Kidney capillary endothelial cell (primary cell): ENCODE measurements around the gene HMCN2.
A peak's percentile ranks its signal among the peaks of the same experiment; 100 is the strongest.

Experiments used
- DNase-seq: peaks from one replicate; pipeline ENCODE4 v3.0.0-alpha.2; 2018; ENCODE audit warnings: low spot score

Gene HMCN2

GRCh38 chr9:130308081-130308571, 42.6 kb downstream of the HMCN2 start:
- no peak for DNase-seq

GRCh38 chr9:130309689-130310455, 44.3 kb downstream of the HMCN2 start:
- DNase-seq: no peak

DNA sequence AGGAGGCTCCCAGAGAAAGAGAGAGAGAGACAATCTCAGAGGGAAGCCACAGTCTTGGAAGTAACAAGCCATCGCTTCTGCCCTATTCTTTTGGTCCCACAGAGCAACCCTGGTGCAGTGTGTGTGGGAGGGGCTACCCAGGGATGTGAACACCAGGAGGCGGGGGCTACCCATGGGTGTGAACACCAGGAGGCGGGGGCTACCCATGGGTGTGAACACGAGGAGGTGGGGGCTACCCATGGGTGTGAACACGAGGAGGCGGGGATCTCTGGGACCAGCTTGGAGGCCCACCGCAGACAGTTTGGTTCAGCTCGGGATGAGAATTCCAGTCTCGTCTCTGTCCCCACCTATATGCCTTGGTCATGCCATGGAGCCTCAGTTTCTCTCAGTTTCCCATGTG, 44.9 kb downstream of the HMCN2 start:
- no peak for DNase-seq

DNA sequence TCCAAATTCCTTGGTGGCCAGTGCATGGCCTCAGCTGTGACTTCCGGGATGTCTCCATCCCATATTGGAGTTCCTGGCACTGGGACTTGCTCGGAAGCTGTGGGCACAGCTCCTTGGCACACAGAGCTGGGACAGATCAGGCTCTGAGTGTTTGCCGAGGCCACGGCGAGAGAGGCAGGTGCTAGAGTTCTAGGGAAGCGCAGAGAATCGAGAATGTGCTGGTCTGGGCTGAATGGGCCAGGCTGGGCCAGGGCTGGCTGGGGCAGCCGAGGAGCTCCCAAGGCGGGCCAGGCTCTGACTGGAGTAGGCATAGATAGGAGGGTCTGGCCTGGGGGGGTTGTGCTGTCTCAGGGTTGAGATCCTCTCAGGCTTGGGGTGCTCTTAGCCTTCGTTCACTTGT, 45.4 kb downstream of the HMCN2 start:
- no peak for DNase-seq

DNA sequence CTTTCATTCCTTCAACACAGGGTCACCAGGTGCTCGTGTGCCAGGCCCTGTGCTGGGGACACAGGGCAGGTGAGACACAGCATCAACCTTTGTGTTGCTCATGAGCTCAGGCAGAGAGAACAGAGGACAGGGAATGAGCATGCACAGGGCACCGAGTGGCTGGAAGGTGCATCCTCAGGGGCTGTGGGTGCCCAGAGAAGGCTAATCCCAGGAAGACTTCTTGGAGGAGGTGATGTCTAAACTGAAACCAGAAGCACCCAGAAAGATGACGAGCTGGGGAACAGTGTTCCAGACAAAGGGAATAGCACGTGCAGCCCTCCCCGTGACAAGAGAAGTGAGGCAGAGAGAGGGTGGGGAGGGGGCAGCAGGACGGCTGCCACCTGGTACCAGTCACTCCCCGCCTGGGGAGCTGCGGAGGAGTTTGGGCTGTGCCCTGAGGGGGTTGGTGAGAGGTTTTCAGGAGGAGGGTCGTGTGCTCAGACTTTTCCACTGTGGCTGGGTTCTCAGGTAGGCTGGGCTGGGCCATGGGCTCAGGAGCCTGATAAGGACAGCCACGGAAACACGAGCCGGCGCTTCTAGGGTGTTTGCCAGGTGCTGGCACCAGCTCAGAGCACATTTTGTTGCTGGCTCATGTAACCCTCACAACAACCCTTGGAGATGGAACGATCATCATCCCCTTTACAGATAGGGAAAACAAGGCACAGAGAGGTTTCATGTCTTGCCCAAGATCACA, 46.0 kb downstream of the HMCN2 start:
- DNase-seq: no peak

DNA sequence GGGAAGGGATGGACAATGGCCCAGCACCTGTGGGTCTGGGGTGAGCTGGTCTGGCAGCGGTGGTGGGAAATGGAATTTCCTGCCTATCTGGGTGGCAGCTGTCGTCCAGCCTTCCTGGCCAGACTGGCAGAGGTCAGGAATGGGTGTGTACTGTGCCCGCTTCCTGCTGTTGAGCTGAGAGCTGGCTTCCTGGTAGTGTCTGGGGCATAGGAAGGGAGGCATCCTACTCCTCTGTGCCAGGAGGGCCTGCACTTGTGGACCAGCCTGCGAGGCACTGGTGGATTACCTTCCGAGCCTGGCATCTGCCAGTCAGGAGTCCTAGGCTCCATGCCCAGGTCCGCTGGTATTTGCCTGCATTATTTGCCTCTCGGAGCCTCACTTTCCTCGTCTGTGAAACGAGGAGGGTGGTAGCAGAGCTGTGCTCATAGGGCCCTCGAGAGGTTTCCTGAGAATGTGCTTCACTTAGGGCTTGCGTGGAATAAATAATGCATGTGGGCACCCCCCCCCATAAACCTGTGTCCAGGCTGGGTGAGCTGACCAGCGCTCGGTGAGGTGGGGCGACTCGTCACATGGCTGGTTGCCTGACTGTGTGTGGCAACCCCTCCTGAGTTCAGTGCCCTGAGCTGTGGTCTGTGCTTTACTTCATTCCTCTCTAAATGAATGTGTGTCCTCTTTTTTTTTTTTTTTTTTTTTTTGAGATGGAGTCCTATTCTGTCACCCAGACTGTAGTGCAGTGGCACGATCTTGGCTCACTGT, 47.7 kb downstream of the HMCN2 start:
- peak; percentile 28 for DNase-seq

- DNase-seq: no peak
These were observed 50.1 kb downstream of the HMCN2 start for GRCh38 chr9:130315446-130316226.

- no peak for DNase-seq
These were observed 50.9 kb downstream of the HMCN2 start for GRCh38 chr9:130316430-130316829.

GRCh38 chr9:130319300-130319699, 53.7 kb downstream of the HMCN2 start:
- no peak for DNase-seq

GRCh38 chr9:130319944-130320712, 54.6 kb downstream of the HMCN2 start:
- no peak for DNase-seq

DNA sequence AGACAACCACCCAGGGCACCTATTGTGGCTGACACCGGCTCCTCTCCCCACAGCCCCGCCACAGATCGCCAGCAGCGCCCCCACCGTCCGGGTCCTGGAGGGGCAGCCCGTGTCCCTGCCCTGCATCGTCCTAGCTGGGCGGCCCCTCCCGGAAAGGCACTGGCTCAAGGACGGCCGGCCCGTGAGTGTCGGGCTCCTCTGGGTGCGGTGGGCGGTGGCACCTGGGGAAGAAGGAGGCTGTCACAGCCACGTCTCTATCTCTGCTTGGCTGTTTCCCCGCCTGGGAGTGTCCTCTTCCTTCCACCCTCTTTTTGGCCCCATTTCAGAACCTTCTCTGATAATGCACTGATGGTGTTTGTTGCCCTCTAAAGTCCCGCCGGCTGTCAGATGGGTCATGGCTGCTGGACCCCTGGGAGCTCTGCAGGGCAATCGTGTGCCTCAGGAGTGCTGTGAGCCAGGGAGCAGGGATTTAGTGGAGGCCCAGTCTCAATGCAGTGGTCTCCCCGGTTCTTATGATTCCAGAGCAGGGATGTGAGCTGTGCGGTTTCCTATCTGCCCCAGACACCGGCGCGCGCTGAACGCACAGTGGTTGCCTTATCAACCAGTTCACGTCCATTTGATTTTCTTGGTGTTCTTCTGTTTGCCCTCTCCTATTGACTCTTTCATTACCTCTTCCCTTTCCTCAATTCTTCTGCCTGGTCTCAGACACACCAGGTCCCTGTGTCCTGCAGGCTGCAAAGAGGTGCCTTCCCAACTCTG, 55.3 kb downstream of the HMCN2 start:
- no peak for DNase-seq

DNA sequence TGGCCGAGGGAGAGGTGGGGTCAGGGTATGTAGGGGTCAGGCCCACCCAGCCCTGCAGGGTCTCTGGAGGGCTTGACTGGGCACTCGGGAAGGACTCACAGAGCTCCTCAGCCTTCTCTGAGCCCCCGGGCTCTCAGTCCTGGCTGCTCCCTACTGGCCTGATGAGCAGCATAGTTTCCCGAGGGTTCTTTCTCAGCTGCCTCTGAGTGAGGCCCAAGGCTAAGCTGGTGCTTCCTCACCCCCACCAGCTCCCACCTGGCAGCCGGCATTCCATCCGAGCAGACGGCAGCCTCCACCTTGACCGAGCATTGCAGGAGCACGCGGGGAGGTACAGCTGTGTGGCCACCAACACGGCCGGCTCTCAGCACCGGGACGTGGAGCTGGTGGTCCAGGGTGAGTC, 56.0 kb downstream of the HMCN2 start:
- no peak for DNase-seq

DNA sequence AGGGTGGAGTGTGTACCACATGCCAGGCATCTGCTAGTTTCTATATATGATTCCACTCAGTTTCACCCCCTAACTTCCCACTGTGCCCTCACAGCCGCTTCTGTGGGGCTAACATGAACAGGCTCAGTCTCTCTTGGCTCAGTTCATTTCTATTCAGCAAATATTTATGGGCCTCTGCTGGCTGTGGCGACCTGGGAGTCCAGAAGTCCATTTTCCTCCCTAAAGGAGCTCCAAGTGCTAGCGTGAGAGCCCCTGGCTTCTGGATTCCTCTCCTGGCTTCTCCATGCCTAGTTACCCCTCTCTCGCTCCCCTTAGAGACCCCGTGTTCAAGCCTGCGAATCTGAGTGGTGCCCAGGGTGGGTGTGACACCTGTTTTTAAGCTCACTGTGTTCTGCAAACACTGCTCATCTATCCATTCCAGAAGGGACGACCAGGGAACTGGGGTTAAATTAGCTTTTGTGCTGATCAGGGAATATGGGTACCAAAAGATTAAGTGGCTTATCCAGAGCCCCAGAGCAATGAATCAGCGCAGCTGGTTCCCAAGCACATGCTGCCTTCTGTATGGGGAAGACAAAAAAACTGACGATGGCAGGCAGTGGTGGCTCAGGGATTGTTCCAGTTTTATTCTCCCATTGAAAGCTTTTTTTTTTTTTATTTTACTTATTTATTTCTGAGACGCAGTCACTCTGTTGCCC, 57.6 kb downstream of the HMCN2 start:
- no peak for DNase-seq

DNA sequence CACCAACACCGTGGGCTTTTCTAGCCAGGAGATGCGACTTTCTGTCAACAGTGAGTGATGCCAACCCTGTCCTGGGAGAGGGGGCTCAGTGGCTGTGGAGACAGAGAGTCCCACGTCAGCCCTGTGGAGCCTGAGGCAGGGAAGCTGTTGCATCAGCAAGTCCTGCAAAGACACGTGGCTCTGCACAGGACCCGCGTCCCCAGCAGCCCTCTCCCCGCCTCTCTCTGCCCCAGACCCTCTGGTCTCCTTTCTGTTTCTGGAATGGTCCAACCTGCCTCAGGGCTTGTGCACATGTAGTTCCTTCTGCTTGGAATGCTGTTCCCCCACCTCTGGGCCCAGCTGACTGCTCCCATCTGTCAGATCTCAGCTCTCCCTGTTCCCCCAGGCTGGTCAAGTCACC, 60.4 kb downstream of the HMCN2 start:
- no peak for DNase-seq

- DNase-seq: no peak
These were observed 61.7 kb downstream of the HMCN2 start for GRCh38 chr9:130327070-130327780.

DNA sequence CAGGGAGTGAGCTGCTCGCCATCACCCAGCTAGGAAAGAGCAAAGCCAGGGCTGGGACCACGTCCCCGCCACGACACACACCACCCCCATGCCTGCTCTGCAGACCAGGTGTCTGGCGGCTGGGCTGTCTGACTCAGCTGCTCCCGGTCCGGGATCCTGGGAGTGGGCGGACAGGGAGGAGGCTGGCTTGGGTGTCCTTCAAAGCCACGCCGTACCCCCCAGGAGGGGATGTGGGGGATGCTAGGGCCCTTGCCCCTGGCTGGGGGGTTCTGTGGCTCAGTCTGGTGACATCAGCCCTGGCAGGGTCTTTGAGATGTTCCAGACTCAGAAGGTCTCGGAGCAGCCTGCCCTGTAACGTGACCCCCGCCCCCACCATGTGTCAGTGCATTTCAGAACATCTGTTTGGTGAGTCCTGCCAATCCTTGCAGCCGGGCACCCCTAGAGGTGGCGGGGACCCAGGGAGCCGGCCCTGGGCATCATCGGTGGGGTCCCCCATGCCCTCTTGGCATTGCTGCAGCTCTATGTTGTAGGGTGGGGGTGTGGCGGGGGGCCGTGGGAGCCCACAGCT, 62.3 kb downstream of the HMCN2 start:
- no peak for DNase-seq

GRCh38 chr9:130328349-130328801, 62.8 kb downstream of the HMCN2 start:
- no peak for DNase-seq

DNA sequence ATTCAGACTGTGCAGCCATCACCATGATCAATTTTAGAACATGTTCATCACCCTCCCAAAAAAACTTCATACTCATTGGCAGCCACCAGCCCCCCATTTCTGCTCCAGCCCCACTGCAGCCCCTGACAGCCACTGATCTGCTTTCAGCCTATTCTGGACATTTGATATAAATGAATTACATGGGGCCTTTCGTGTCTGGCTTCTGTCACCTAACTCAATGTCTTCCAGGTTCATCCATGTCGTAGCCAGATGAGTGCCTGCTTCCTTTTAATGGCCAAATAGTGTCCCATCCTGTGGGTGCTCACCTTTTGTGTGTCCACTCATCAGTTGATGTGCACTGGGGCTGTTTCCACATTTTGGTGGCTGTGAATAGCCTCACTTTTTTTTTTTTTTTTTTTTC, 63.5 kb downstream of the HMCN2 start:
- no peak for DNase-seq
